ENCODE data around the gene GFPT1. TPM values are rescaled to one million over a fixed set of nuclear protein-coding genes. Genes with fewer than 3 reads are reported as not detected.

GFPT1 gene
- total RNA-seq, 2 experiments from 2014 or later, result 16.6 to 17.2 TPM

Other genes with a start within 250 kb of the GFPT1 start
- gene NFU1, start 50.2 kb upstream of the GFPT1 start, total RNA-seq, result 10 to 100 TPM; 16.1 to 16.4 TPM

All from activated CD4-positive, alpha-beta T cell treated with anti-CD3 and anti-CD28 coated beads, Interleukin-2, amount 10 ng/mL, durations not matched to agents 7 days and 5 days (primary cell).